Measurements from ENCODE around the gene MYL3.

MYL3 gene

GRCh38 chr3:46860017-46860809, 3.0 kb downstream of the MYL3 start:
- Mint-ChIP-seq H3K36me3 (ENCODE audit: low read depth) (no peaks in the 10 kb centered on the region), H3K27ac (no peak overlapping the region), H3K4me3 (no peak overlapping the region), H3K27me3 (ENCODE audit: low read depth) (no peaks in the 10 kb centered on the region), H3K4me1 (ENCODE audit: low read depth) (no peaks in the 10 kb centered on the region), H3K9me3 (no peaks in the 10 kb centered on the region)
- no peak for DNase-seq (ENCODE audit: low spot score)

- H3K4me3 Mint-ChIP-seq = no peak overlapping the region
- no peak for DNase-seq (ENCODE audit: low spot score)
- H3K27ac Mint-ChIP-seq = no peak overlapping the region
- no peaks in the 10 kb centered on the region for H3K4me1 Mint-ChIP-seq (ENCODE audit: low read depth)
- no peaks in the 10 kb centered on the region for H3K27me3 Mint-ChIP-seq (ENCODE audit: low read depth)
- no peaks in the 10 kb centered on the region for H3K36me3 Mint-ChIP-seq (ENCODE audit: low read depth)
- H3K9me3 Mint-ChIP-seq = no peaks in the 10 kb centered on the region
Observed at GRCh38 chr3:46859001-46859710, 4.1 kb downstream of the MYL3 start.

GRCh38 chr3:46858456-46858855, 4.8 kb downstream of the MYL3 start:
- Mint-ChIP-seq H3K27me3 (ENCODE audit: low read depth) (no peaks in the 10 kb centered on the region), H3K4me3 (no peak overlapping the region), H3K27ac (no peak overlapping the region), H3K36me3 (ENCODE audit: low read depth) (no peaks in the 10 kb centered on the region), H3K4me1 (ENCODE audit: low read depth) (no peaks in the 10 kb centered on the region), H3K9me3 (no peaks in the 10 kb centered on the region)
- no peak for DNase-seq (ENCODE audit: low spot score)

DNA sequence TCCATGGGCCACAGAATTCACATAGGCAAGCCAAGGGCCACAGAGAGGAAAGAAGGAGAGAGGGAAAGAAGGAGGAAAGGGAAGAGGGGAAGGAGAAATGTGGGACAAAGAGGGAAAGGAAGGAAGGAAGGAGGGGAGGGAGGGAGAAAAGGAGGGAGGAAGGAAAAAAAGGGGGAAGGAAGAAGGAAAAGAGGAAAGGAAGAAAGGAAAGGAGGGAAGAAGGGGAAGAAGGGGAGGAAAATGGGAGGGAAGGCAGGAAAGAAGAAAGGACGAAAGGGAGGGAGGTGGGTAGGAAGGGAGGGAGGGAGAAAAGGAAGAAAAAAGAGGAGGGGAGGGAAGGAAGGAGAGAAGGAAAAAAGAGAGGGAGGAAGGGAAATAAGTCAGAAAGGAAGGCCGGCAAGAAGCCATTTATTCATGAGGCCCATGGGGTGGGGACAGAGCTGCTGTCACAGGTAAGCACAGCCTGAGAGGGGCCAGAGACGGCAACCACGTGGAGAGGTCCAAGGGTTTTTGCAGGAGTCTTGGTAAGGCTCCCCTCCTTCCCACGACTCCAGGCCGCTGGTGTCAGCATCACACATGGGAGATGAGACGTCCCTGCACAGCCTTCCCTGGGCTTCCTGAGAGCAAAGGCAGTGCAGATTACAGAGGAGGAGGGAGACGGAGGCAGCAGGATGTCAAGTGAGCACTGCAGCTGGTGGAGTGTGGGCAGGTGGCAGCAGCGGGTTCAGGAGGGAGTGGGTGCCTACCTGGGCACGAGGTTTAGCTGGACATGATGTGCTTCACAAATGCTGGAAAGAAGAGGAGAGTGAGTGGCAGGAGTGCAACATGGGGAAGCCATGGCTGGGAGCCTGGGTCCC, 5.5 kb downstream of the MYL3 start:
- no peaks in the 10 kb centered on the region for H3K9me3 Mint-ChIP-seq
- H3K4me1 Mint-ChIP-seq (ENCODE audit: low read depth) = no peaks in the 10 kb centered on the region
- DNase-seq (ENCODE audit: low spot score) = no peak
- no peaks in the 10 kb centered on the region for H3K36me3 Mint-ChIP-seq (ENCODE audit: low read depth)
- H3K27me3 Mint-ChIP-seq (ENCODE audit: low read depth) = no peaks in the 10 kb centered on the region
- H3K4me3 Mint-ChIP-seq = no peak overlapping the region
- no peak overlapping the region for H3K27ac Mint-ChIP-seq

DNA sequence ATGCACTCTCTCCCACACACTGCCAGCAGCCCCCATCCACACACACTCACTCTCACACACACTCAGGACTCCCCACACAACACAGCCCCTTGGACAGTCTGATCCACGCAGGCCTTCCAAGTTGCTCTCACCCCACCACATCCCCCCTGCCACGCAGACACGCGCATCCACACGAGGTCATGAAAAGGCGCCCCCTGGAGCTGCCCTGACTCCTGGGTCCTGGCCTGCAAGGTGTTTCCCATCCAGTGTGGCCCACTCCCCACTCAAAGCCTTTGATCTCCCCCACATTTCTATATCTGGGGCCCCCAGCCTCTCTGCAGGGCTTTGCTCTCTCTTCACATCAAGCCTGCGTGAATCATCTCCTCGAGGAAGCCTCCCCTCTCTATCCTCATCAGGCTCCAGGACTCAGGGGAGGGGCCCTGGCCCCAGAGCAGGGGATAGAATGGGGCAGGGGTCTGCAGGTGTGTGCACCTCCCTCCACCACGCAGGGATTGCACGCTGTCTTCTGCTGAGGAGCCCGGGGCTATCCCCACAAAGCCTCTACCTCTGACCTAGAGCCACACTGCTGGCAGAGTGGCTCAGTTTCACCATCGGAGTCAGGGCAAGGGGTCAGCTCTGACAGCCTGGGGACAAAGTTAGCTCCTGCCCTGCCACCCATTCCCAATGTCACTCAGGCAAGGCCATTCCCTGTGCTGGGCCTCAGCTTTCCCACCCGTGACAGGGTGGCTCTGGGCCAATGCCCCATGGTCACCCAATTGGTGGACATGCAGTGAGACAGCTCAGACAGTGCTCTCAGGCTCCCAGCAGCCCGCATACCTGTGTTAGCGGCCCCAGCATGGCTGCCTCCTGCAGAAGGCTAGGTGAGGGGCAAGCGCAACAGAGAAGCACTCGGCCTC, 6.4 kb downstream of the MYL3 start:
- DNase-seq (ENCODE audit: low spot score) = no peak
- Mint-ChIP-seq H3K9me3 (no peaks in the 10 kb centered on the region), H3K4me1 (ENCODE audit: low read depth) (no peaks in the 10 kb centered on the region), H3K27ac (no peak overlapping the region), H3K4me3 (no peak overlapping the region), H3K36me3 (ENCODE audit: low read depth) (no peaks in the 10 kb centered on the region), H3K27me3 (ENCODE audit: low read depth) (no peaks in the 10 kb centered on the region)

DNA sequence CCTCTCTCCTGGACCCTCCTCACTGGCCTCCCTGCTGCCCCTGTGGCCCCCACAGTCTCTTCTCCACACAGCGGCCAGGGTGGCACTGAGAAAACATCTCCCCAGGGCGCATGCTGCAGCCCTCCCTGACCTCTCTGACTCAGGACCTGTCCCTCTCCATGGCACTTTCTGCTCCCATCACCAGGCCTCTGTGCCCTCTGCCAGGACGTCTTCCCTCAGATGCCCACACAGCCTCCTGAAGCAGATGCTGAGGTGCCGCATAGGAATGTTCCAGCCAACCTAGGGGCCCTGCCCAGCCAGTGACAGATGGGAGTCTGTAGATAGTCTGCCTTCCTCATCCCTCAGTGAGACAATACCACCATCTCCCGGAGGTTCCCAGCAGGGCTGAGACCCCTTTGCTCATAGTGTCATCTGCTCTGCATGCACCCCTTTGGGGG, 8.7 kb downstream of the MYL3 start:
- Mint-ChIP-seq H3K9me3 (no peaks in the 10 kb centered on the region), H3K27ac (no peak overlapping the region), H3K27me3 (ENCODE audit: low read depth) (peaks cover 2% of the 10 kb centered on the region), H3K4me1 (ENCODE audit: low read depth) (no peaks in the 10 kb centered on the region), H3K36me3 (ENCODE audit: low read depth) (no peaks in the 10 kb centered on the region), H3K4me3 (no peak overlapping the region)
- DNase-seq (ENCODE audit: low spot score) = no peak

DNA sequence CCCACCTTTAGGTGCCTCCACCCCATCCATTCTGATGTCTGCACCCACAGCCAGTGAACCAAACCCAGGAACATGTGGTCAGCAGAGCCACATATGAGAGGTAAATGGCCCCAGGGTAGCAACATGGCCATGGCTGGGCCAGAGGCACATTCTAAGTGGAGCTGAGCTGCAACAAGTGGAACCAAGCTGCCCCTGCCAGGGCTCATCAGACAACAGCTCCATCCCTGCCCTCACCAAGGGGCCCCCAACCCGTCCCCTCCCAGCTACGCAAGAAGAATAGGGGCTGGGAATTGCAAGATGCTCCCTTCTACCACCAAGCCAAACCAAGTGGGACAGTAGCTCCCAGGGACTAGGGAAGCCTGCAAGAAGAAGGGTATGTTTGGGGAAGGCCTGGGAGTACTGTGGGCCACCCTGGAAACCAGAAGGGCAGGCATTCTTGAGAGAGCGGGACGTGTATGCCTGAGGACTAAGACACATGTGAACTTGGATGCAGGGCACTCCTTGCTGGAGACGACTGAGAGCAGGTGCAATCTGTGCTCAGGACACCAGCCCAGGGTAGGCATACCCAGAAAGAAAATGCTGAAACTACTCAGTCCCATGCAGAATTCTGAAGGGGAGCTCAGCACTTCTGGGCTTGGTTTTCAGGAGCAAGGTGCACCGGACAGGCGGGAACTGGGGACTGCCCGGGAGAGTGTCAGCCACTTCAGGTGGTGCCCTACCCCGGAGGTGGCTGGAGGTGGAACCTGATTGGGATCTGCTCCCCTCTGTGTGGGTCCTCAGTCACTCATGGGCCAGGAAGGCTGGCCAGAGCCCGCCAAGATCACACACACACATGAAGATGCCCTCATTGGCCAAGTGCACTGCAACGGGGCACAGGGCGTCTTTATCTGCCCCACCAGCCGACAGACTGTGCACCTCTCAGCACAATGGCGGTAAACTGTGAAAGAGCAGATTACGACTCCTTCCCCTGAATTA, 9.5 kb downstream of the MYL3 start:
- Mint-ChIP-seq H3K27ac (no peak overlapping the region), H3K4me1 (ENCODE audit: low read depth) (no peaks in the 10 kb centered on the region), H3K4me3 (no peak overlapping the region), H3K9me3 (no peaks in the 10 kb centered on the region), H3K27me3 (ENCODE audit: low read depth) (peaks cover 2% of the 10 kb centered on the region), H3K36me3 (ENCODE audit: low read depth) (no peaks in the 10 kb centered on the region)
- no peak for DNase-seq (ENCODE audit: low spot score)

- Mint-ChIP-seq H3K36me3 (ENCODE audit: low read depth) (no peaks in the 10 kb centered on the region), H3K4me1 (ENCODE audit: low read depth) (no peaks in the 10 kb centered on the region), H3K27me3 (ENCODE audit: low read depth) (peaks cover 2% of the 10 kb centered on the region), H3K9me3 (no peaks in the 10 kb centered on the region), H3K27ac (no peak overlapping the region), H3K4me3 (no peak overlapping the region)
- no peak for DNase-seq (ENCODE audit: low spot score)
Observed at GRCh38 chr3:46852839-46853355, 10.3 kb downstream of the MYL3 start.

GRCh38 chr3:46852334-46852720, 10.9 kb downstream of the MYL3 start:
- H3K36me3 Mint-ChIP-seq (ENCODE audit: low read depth) = no peaks in the 10 kb centered on the region
- H3K9me3 Mint-ChIP-seq = no peaks in the 10 kb centered on the region
- H3K27ac Mint-ChIP-seq = no peak overlapping the region
- H3K4me3 Mint-ChIP-seq = no peak overlapping the region
- no peaks in the 10 kb centered on the region for H3K4me1 Mint-ChIP-seq (ENCODE audit: low read depth)
- H3K27me3 Mint-ChIP-seq (ENCODE audit: low read depth) = peaks cover 3% of the 10 kb centered on the region
- no peak for DNase-seq (ENCODE audit: low spot score)

- DNase-seq (ENCODE audit: low spot score) = no peak
- Mint-ChIP-seq H3K9me3 (no peaks in the 10 kb centered on the region), H3K4me1 (ENCODE audit: low read depth) (no peaks in the 10 kb centered on the region), H3K27ac (no peak overlapping the region), H3K36me3 (ENCODE audit: low read depth) (no peaks in the 10 kb centered on the region), H3K4me3 (no peak overlapping the region), H3K27me3 (ENCODE audit: low read depth) (peaks cover 5% of the 10 kb centered on the region)
Observed at GRCh38 chr3:46851364-46852333, 11.6 kb downstream of the MYL3 start.

DNA sequence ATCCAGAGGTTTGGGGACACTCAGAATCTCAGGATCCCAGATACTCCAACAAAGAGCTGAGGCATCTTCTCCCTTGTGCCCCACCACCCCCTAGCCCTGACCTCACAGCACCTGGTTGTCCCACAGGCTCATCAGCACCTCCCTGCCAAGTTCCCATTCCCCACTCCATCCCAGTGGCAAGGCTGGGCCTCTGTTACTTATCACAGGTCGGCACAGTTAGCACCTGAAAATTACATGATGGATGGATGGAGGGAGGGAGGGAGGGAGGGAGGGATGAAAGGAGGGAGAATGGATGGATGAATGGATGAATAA, 12.8 kb downstream of the MYL3 start:
- Mint-ChIP-seq H3K27me3 (ENCODE audit: low read depth) (peaks cover 5% of the 10 kb centered on the region), H3K9me3 (no peaks in the 10 kb centered on the region), H3K4me1 (ENCODE audit: low read depth) (no peaks in the 10 kb centered on the region), H3K36me3 (ENCODE audit: low read depth) (no peaks in the 10 kb centered on the region), H3K27ac (no peak overlapping the region), H3K4me3 (no peak overlapping the region)
- no peak for DNase-seq (ENCODE audit: low spot score)
